ENCODE measurements around the gene SRC.
"Not testable (repeated sequence)": the region's sequence is repeated elsewhere in the genome, so short reads cannot be mapped to it uniquely, and the experiment has no call there.

SRC gene

GRCh38 chr20:37363221-37364012 lies 17.5 kb downstream of the SRC start:
- DNase-seq (ENCODE audit: low read depth in 2 of 2): no peak

GRCh38 chr20:37364013-37364926 lies 18.3 kb downstream of the SRC start:
- DNase-seq (ENCODE audit: low read depth in 2 of 2): no peak

- no peak for DNase-seq (ENCODE audit: low read depth in 2 of 2)
These were observed 19.0 kb downstream of the SRC start for GRCh38 chr20:37364927-37365272.

- no peak for DNase-seq (ENCODE audit: low read depth in 2 of 2)
These were observed 20.1 kb downstream of the SRC start for GRCh38 chr20:37365760-37366638.

GRCh38 chr20:37366743-37367142 lies 20.8 kb downstream of the SRC start:
- no peak for DNase-seq (ENCODE audit: low read depth in 2 of 2)

- no peak for DNase-seq (ENCODE audit: low read depth in 2 of 2)
These were observed 23.9 kb downstream of the SRC start for GRCh38 chr20:37369846-37370245.

GRCh38 chr20:37371845-37372244 lies 25.9 kb downstream of the SRC start:
- DNase-seq (ENCODE audit: low read depth in 2 of 2): not testable (repeated sequence)

- DNase-seq (ENCODE audit: low read depth in 2 of 2): no peak
These were observed 26.5 kb downstream of the SRC start for GRCh38 chr20:37372441-37372840.

GRCh38 chr20:37373020-37373598 lies 27.2 kb downstream of the SRC start:
- no peak for DNase-seq (ENCODE audit: low read depth in 2 of 2)

- DNase-seq (ENCODE audit: low read depth in 2 of 2): no peak
These were observed 29.3 kb downstream of the SRC start for GRCh38 chr20:37375227-37375626.

GRCh38 chr20:37376324-37376723 lies 30.4 kb downstream of the SRC start:
- no peak for DNase-seq (ENCODE audit: low read depth in 2 of 2)

GRCh38 chr20:37376791-37377190 lies 30.9 kb downstream of the SRC start:
- no peak for DNase-seq (ENCODE audit: low read depth in 2 of 2)

GRCh38 chr20:37377346-37378081 lies 31.6 kb downstream of the SRC start:
- DNase-seq (ENCODE audit: low read depth in 2 of 2): no peak

GRCh38 chr20:37378420-37378784 lies 32.5 kb downstream of the SRC start:
- no peak for DNase-seq (ENCODE audit: low read depth in 2 of 2)

- no peak for DNase-seq (ENCODE audit: low read depth in 2 of 2)
These were observed 33.1 kb downstream of the SRC start for GRCh38 chr20:37378785-37379598.

GRCh38 chr20:37379967-37380828 lies 34.3 kb downstream of the SRC start:
- no peak for DNase-seq (ENCODE audit: low read depth in 2 of 2)

- DNase-seq (ENCODE audit: low read depth in 2 of 2): no peak
These were observed 35.1 kb downstream of the SRC start for GRCh38 chr20:37380864-37381579.
